ENCODE data around the gene ACSBG1. TPM values are rescaled to one million over a fixed set of nuclear protein-coding genes. Genes with fewer than 3 reads are reported as not detected.

Gene ACSBG1
- total RNA-seq, 1 donor from 2014 or later: not detected

DNA sequence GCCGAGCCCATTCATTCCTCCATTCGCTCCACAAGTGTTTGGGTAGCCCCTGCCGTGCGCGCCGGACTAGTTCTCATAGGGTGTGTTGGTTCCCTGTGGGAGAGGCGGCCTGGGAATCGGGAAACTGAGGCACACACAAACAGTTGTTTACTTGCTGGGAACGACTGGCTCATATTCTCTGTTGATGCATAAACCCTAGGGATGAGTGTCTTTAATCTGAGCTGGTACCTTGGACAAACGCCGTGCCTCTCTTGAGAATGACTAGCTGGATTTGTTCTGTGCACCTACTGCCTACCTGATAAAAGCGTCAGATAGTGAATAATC, 30.7 kb upstream of the ACSBG1 start:
- Mint-ChIP-seq H3K9me3 (ENCODE audit: low read depth) (no peaks in the 10 kb centered on the region), H3K27me3 (peaks cover 10% of the 10 kb centered on the region), H3K27ac (peak overlapping the region; percentile 45), H3K36me3 (ENCODE audit: insufficient read depth) (no peaks in the 10 kb centered on the region), H3K4me3 (ENCODE audit: low read depth) (peak overlapping the region; percentile 45), H3K4me1 (ENCODE audit: low read depth) (no peaks in the 10 kb centered on the region)
- no peak for DNase-seq (ENCODE audit: low spot score, unreplicated experiment)
- TF ChIP-seq, protein P1, sequence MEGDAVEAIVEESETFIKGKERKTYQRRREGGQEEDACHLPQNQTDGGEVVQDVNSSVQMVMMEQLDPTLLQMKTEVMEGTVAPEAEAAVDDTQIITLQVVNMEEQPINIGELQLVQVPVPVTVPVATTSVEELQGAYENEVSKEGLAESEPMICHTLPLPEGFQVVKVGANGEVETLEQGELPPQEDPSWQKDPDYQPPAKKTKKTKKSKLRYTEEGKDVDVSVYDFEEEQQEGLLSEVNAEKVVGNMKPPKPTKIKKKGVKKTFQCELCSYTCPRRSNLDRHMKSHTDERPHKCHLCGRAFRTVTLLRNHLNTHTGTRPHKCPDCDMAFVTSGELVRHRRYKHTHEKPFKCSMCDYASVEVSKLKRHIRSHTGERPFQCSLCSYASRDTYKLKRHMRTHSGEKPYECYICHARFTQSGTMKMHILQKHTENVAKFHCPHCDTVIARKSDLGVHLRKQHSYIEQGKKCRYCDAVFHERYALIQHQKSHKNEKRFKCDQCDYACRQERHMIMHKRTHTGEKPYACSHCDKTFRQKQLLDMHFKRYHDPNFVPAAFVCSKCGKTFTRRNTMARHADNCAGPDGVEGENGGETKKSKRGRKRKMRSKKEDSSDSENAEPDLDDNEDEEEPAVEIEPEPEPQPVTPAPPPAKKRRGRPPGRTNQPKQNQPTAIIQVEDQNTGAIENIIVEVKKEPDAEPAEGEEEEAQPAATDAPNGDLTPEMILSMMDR (IDR thresholded peaks at IDR 0.05; ENCODE audit: unreplicated experiment): no peak

DNA sequence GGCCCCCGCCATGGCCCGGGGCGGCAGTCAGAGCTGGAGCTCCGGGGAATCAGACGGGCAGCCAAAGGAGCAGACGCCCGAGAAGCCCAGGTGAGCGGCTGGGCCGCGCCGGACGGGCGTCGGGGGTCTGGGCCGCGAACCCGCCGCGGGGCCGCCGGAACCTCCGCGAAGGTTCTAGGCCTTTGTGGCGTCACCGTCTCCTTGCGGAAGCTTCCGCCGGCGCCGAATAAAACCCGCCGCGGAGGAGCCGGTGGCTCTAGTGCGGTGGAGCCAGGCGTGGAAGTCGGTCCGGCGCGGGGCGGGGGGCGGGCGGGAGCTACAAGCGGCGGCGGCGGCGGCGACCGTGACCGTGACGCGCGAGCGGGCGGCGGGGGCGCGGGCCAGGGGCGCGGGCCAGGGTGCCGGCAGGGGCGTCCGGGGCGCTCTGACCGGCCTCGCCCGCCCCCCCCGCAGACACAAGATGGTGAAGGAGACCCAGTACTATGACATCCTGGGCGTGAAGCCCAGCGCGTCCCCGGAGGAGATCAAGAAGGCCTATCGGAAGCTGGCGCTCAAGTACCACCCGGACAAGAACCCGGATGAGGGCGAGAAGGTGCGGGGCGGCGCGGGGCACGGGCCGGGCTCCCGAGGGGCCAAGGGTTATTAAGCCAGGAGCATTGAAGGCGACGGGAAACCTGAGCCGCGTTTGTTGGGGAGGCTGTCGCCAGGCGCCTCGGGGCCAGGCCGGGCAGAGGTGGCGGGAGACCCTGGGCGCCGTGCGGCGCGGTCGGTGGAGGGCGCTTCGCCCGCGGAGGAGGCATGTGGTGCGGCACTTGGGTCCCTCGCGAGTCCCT, 30.2 kb upstream of the ACSBG1 start, which contains the start of gene DNAJA4:
TSS of gene DNAJA4 (plus strand) at position 259 of the 833 bp plus-strand sequence. CDS start at position 461, 202 bp downstream.
- peak within 1 kb of the TSS; percentile 45 for H3K27ac Mint-ChIP-seq
- TF ChIP-seq, protein P1 (IDR thresholded peaks at IDR 0.05; ENCODE audit: unreplicated experiment): no peak
- H3K36me3 Mint-ChIP-seq (ENCODE audit: insufficient read depth): no peaks in the 10 kb centered on the region
- H3K4me1 Mint-ChIP-seq (ENCODE audit: low read depth): no peaks in the 10 kb centered on the region
- H3K4me3 Mint-ChIP-seq (ENCODE audit: low read depth): peak within 1 kb of the TSS; percentile 45
- no peaks in the 10 kb centered on the region for H3K9me3 Mint-ChIP-seq (ENCODE audit: low read depth)
- no peak for DNase-seq (ENCODE audit: low spot score, unreplicated experiment)
- H3K27me3 Mint-ChIP-seq: peaks cover 10% of the 10 kb centered on the region

DNA sequence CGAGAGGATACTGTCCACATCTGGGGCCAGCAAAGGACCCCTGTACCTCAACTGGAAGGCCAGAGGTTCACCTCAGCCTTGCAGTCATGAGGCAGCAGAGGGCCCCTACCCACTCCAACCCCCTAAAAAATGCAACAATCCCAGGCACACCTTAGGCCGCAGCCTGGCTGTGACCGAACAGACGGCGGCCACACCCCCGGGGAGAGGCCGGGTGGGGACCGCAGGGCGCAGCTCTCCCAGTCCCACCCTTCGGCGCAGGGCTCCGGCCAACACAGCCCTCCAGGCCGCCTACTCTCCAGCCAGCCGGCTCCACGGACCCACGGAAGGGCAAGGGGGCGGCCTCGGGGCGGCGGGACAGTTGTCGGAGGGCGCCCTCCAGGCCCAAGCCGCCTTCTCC, 29.5 kb upstream of the ACSBG1 start:
- no peak for DNase-seq (ENCODE audit: low spot score, unreplicated experiment)
- Mint-ChIP-seq H3K9me3 (ENCODE audit: low read depth) (no peaks in the 10 kb centered on the region), H3K4me3 (ENCODE audit: low read depth) (no peak overlapping the region), H3K27ac (no peak overlapping the region), H3K36me3 (ENCODE audit: insufficient read depth) (no peaks in the 10 kb centered on the region), H3K4me1 (ENCODE audit: low read depth) (no peaks in the 10 kb centered on the region), H3K27me3 (peaks cover 11% of the 10 kb centered on the region)
- TF ChIP-seq, protein P1 (IDR thresholded peaks at IDR 0.05; ENCODE audit: unreplicated experiment): no peak

DNA sequence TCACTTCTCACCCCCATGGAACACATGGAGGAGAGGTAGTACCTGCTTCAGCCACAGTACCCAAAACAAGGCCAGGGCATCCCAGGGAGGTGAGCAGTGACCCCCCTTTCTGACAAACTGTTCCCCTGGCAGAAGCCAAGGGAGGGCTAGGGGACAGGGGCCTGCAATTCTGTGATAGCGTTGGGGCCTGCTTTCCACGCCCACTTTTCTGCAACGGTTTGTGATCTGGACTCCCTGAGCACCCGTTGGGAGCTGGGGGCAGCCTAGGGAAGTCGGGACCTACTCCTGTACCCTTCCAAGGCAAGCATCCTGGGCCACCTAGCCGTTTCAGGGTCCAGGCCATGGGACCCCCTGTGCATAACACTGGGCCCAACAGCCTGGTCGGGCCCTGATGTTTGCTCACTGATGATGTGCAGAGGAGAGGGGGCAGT, 29.0 kb upstream of the ACSBG1 start:
- TF ChIP-seq, protein P1 (IDR thresholded peaks at IDR 0.05; ENCODE audit: unreplicated experiment): no peak
- Mint-ChIP-seq H3K4me3 (ENCODE audit: low read depth) (no peak overlapping the region), H3K4me1 (ENCODE audit: low read depth) (no peaks in the 10 kb centered on the region), H3K27ac (no peak overlapping the region), H3K36me3 (ENCODE audit: insufficient read depth) (no peaks in the 10 kb centered on the region), H3K9me3 (ENCODE audit: low read depth) (no peaks in the 10 kb centered on the region), H3K27me3 (peaks cover 13% of the 10 kb centered on the region)
- no peak for DNase-seq (ENCODE audit: low spot score, unreplicated experiment)

DNA sequence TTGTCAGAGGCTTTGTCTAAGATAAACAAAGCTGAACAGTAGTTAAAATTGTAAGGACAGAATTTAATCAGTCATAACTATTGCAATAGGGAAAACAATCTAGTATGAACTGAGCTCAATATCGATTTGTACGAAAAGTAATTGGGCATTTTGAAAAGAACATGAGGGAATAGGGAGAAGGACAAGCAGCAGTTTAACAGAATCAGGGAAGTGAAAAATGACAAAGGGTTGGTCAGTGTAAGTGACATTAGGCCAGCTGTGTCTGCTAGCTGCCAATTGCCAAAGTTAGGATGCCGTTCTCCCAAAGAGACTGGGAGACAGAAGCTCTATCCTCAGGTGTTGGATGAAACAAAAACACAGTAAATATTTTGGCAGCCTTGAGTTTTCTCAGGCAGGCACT, 26.7 kb upstream of the ACSBG1 start:
- Mint-ChIP-seq H3K27me3 (peaks cover 16% of the 10 kb centered on the region), H3K27ac (no peak overlapping the region), H3K4me3 (ENCODE audit: low read depth) (no peak overlapping the region), H3K36me3 (ENCODE audit: insufficient read depth) (no peaks in the 10 kb centered on the region), H3K4me1 (ENCODE audit: low read depth) (no peaks in the 10 kb centered on the region), H3K9me3 (ENCODE audit: low read depth) (no peaks in the 10 kb centered on the region)
- TF ChIP-seq, protein P1 (IDR thresholded peaks at IDR 0.05; ENCODE audit: unreplicated experiment): no peak
- DNase-seq (ENCODE audit: low spot score, unreplicated experiment): no peak
